Loucy (cell line): ENCODE measurements around the gene PLEKHA5.
"Not testable (repeated sequence)": the region's sequence is repeated elsewhere in the genome, so short reads cannot be mapped to it uniquely, and the experiment has no call there.

Experiments used
- H2AFZ ChIP-seq: fragments of 200-600 bp; sonication (generic); 2 replicates; pipeline ENCODE4 v1.6.0; 2016; ENCODE audit warnings: antibody characterized with exemption, mild to moderate bottlenecking, low read length, moderate library complexity
- H3F3A ChIP-seq: fragments of 200-600 bp; 2 replicates; pipeline ENCODE4 v1.6.0; 2016; ENCODE audit warnings: antibody characterized with exemption, low read depth, mild to moderate bottlenecking
- H3K27me3 ChIP-seq: fragments of 200-600 bp; sonication (generic); 2 replicates; pipeline ENCODE4 v1.6.1; 2014; ENCODE audit warnings: low read length, mild to moderate bottlenecking; ENCODE audit not compliant: insufficient read depth, poor library complexity, severe bottlenecking
- H3K36me3 ChIP-seq: fragments of 200-600 bp; sonication (generic); 2 replicates; pipeline ENCODE4 v1.6.1; 2016; ENCODE audit warnings: low read length; ENCODE audit not compliant: insufficient read depth
- H3K4me1 ChIP-seq: fragments of 200-600 bp; sonication (generic); 2 replicates; pipeline ENCODE4 v1.5.1; 2014; ENCODE audit warnings: low read length, mild to moderate bottlenecking; ENCODE audit not compliant: insufficient read depth, poor library complexity, severe bottlenecking
- H3K4me2 ChIP-seq: fragments of 200-600 bp; sonication (generic); 2 replicates; pipeline ENCODE4 v1.6.0; 2014; ENCODE audit warnings: antibody characterized with exemption, low read length, low read depth, mild to moderate bottlenecking; ENCODE audit not compliant: poor library complexity, severe bottlenecking
- H3K4me3 ChIP-seq: fragments of 200-600 bp; sonication (generic); 2 replicates; pipeline ENCODE4 v1.5.1; 2014; ENCODE audit warnings: low read length, mild to moderate bottlenecking, mixed read lengths; ENCODE audit not compliant: poor library complexity, severe bottlenecking
- H3K79me2 ChIP-seq: fragments of 200-600 bp; sonication (generic); 2 replicates; pipeline ENCODE4 v1.6.1; 2014; ENCODE audit warnings: low read length; ENCODE audit not compliant: insufficient read depth
- H3K9ac ChIP-seq: fragments of 200-600 bp; sonication (generic); 2 replicates; pipeline ENCODE4 v1.6.0; 2014; ENCODE audit warnings: mild to moderate bottlenecking, low read depth, low read length, moderate library complexity; ENCODE audit not compliant: poor library complexity, severe bottlenecking
- H3K9me2 ChIP-seq: fragments of 200-600 bp; sonication (generic); replicated peaks from 2 replicates; pipeline ENCODE4 v1.6.1; 2016; ENCODE audit warnings: low read depth, low read length, mixed read lengths
- H3K9me3 ChIP-seq: fragments of 200-600 bp; sonication (generic); 2 replicates; pipeline ENCODE4 v1.6.1; 2014; ENCODE audit warnings: mild to moderate bottlenecking, antibody characterized with exemption, low read length, low read depth; ENCODE audit not compliant: insufficient read depth
- H4K20me1 ChIP-seq: fragments of 200-600 bp; sonication (generic); 2 replicates; pipeline ENCODE4 v1.6.0; 2014; ENCODE audit warnings: antibody characterized with exemption, low read length, mild to moderate bottlenecking; ENCODE audit not compliant: insufficient read depth, poor library complexity, severe bottlenecking
- CTCF ChIP-seq: fragments of 200-600 bp; sonication (generic); conservative IDR thresholded peaks from 2 replicates; pipeline ENCODE4 v1.5.1; 2014; ENCODE audit warnings: mild to moderate bottlenecking, antibody characterized with exemption, low read length
- EZH2phosphoT487 ChIP-seq: fragments of 200-600 bp; IDR thresholded peaks from 2 replicates; pipeline ENCODE4 v1.6.1; 2018; ENCODE audit warnings: antibody characterized with exemption, mild to moderate bottlenecking, moderate library complexity, borderline replicate concordance

The PLEKHA5 gene

DNA sequence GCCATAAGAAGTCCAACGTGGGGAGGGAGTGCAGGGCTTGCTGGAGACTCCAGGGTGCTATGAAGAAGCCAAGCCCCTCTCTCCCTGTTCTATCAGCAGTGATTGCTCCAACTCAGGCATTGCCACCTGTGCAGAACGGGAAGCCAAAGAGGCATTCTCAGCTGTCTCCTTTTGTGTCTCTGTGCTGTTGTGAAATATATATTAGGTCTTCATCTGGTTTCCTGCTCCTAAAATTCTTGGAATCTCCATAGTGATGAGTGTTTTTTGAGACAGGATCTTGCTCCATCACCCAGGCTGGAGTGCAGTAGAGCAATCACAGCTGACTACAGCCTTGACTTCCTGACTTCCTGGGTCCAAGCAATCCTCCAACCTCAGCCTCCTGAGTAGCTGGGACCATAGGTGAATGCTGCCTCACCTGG is 258.6 kb downstream of the PLEKHA5 start:
- Histone ChIP-seq H4K20me1 (no peaks in the 10 kb centered on the region), H3K36me3 (no peaks in the 10 kb centered on the region), H3K9me3 (no peaks in the 10 kb centered on the region), H3K9ac (no peak overlapping the region), H2AFZ (no peak overlapping the region), H3K4me1 (no peaks in the 10 kb centered on the region), H3K27me3 (no peaks in the 10 kb centered on the region), H3K79me2 (no peaks in the 10 kb centered on the region), H3K4me3 (no peak overlapping the region), H3K9me2 (no peaks in the 10 kb centered on the region), H3F3A (no peaks in the 10 kb centered on the region), H3K4me2 (no peak overlapping the region)
- no peak for TF ChIP-seq EZH2phosphoT487

- H3K27me3 ChIP-seq, result no peaks in the 10 kb centered on the region
- no peaks in the 10 kb centered on the region for H4K20me1 ChIP-seq
- no peak overlapping the region for H3K4me3 ChIP-seq
- no peaks in the 10 kb centered on the region for H3K4me1 ChIP-seq
- TF ChIP-seq CTCF, result no peak
- no peak for TF ChIP-seq EZH2phosphoT487
- no peaks in the 10 kb centered on the region for H3K79me2 ChIP-seq
- H2AFZ ChIP-seq, result no peak overlapping the region
- H3K9me3 ChIP-seq, result no peaks in the 10 kb centered on the region
- no peak overlapping the region for H3K4me2 ChIP-seq
- no peaks in the 10 kb centered on the region for H3K36me3 ChIP-seq
- H3K9me2 ChIP-seq, result no peaks in the 10 kb centered on the region
- H3F3A ChIP-seq, result no peaks in the 10 kb centered on the region
- H3K9ac ChIP-seq, result no peak overlapping the region
These were observed 260.6 kb downstream of the PLEKHA5 start for GRCh38 chr12:19390051-19390598.

GRCh38 chr12:19392644-19393043 is 263.1 kb downstream of the PLEKHA5 start:
- not testable (repeated sequence) for H3K9ac ChIP-seq, H3K4me1 ChIP-seq, H3K4me3 ChIP-seq, H3K4me2 ChIP-seq, H3K9me2 ChIP-seq, H2AFZ ChIP-seq, H4K20me1 ChIP-seq, H3K27me3 ChIP-seq, H3K36me3 ChIP-seq, H3F3A ChIP-seq, H3K9me3 ChIP-seq, H3K79me2 ChIP-seq

DNA sequence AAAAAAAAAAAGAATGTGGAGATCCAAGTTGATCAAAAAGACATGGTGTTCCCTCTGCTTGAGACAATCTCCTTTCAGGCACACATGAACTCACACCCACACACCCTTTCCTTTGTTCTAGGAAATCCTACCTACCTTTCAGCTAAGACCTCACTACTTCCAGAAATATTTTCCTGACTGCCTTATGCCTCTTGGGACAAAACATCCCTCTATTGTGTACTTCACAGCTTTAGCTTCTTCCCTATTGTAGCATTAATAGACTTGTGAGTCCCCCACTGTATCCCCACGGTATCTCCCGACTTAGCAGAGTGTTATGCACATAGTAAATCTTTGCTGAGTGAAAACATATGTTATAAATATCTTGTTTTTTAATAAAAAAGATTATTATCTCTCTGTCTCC is 264.9 kb downstream of the PLEKHA5 start:
- H3K9ac ChIP-seq, result no peak overlapping the region
- no peaks in the 10 kb centered on the region for H3K79me2 ChIP-seq
- TF ChIP-seq EZH2phosphoT487 (no peak), CTCF (no peak)
- no peak overlapping the region for H2AFZ ChIP-seq
- H3K4me3 ChIP-seq, result no peak overlapping the region
- no peaks in the 10 kb centered on the region for H3K9me3 ChIP-seq
- no peaks in the 10 kb centered on the region for H3K27me3 ChIP-seq
- H3F3A ChIP-seq, result no peaks in the 10 kb centered on the region
- no peak overlapping the region for H3K4me2 ChIP-seq
- no peaks in the 10 kb centered on the region for H3K36me3 ChIP-seq
- no peaks in the 10 kb centered on the region for H4K20me1 ChIP-seq
- H3K9me2 ChIP-seq, result no peaks in the 10 kb centered on the region
- no peaks in the 10 kb centered on the region for H3K4me1 ChIP-seq
